HuH-7 (cell line): Measurements from ENCODE around the gene TRMT11.
"Not testable (repeated sequence)": the region's sequence is repeated elsewhere in the genome, so short reads cannot be mapped to it uniquely, and the experiment has no call there.

ENCODE experiments used
- DNase-seq: peaks from one replicate; pipeline ENCODE4 v3.0.0; 2011; ENCODE audit warnings: low spot score

Gene TRMT11

GRCh38 chr6:125956506-125957390 lies 29.6 kb upstream of the TRMT11 start, which contains the start of gene HINT3:
HINT3 (plus strand) TSS chr6:125956770; CDS start chr6:125956978, 208 bp downstream.
- DNase-seq, result peak; percentile 87

- DNase-seq, result no peak
Measured at GRCh38 chr6:125957391-125957693, 29.0 kb upstream of the TRMT11 start.

- peak; percentile 60 for DNase-seq
Measured at GRCh38 chr6:125957845-125958244, 28.5 kb upstream of the TRMT11 start.

GRCh38 chr6:125959041-125959440 lies 27.3 kb upstream of the TRMT11 start:
- no peak for DNase-seq

GRCh38 chr6:125961117-125961516 lies 25.2 kb upstream of the TRMT11 start:
- DNase-seq, result no peak

GRCh38 chr6:125962900-125963497 lies 23.3 kb upstream of the TRMT11 start:
- DNase-seq, result no peak

GRCh38 chr6:125963817-125964216 lies 22.5 kb upstream of the TRMT11 start:
- DNase-seq, result no peak

GRCh38 chr6:125966569-125966968 lies 19.8 kb upstream of the TRMT11 start:
- no peak for DNase-seq

- DNase-seq, result no peak
Measured at GRCh38 chr6:125968493-125968892, 17.8 kb upstream of the TRMT11 start.

- DNase-seq, result no peak
Measured at GRCh38 chr6:125970760-125971159, 15.6 kb upstream of the TRMT11 start.

GRCh38 chr6:125972478-125972877 lies 13.9 kb upstream of the TRMT11 start:
- not testable (repeated sequence) for DNase-seq

GRCh38 chr6:125974214-125974866 lies 12.0 kb upstream of the TRMT11 start:
- DNase-seq, result no peak

- DNase-seq, result no peak
Measured at GRCh38 chr6:125979101-125979500, 7.2 kb upstream of the TRMT11 start.

- DNase-seq, result no peak
Measured at GRCh38 chr6:125981571-125982185, 4.7 kb upstream of the TRMT11 start.

GRCh38 chr6:125983246-125983945 lies 2.9 kb upstream of the TRMT11 start:
- DNase-seq, result no peak

- DNase-seq, result no peak
Measured at GRCh38 chr6:125984311-125984710, 2.0 kb upstream of the TRMT11 start.

- no peak for DNase-seq
Measured at GRCh38 chr6:125985522-125985921, 818 bp upstream of the TRMT11 start.

- no peak for DNase-seq
Measured at GRCh38 chr6:125985979-125986300, 400 bp upstream of the TRMT11 start.

- DNase-seq, result no peak
Measured at GRCh38 chr6:125987026-125987617, 782 bp downstream of the TRMT11 start.

- no peak for DNase-seq
Measured at GRCh38 chr6:125988280-125988679, 1.9 kb downstream of the TRMT11 start.

GRCh38 chr6:125989631-125990030 lies 3.3 kb downstream of the TRMT11 start:
- peak; percentile 20 for DNase-seq

- DNase-seq, result no peak
Measured at GRCh38 chr6:125991653-125992052, 5.3 kb downstream of the TRMT11 start.
